GM18511 (cell line): ENCODE data around the gene MAB21L2.

Source experiments
- ATAC-seq: cut with Tn5 transposase; IDR thresholded peaks from one replicate; pipeline ENCODE4 v1.9.1; 2021; ENCODE audit warnings: mild to moderate bottlenecking, moderate library complexity; ENCODE audit not compliant: unreplicated experiment

MAB21L2 gene

DNA sequence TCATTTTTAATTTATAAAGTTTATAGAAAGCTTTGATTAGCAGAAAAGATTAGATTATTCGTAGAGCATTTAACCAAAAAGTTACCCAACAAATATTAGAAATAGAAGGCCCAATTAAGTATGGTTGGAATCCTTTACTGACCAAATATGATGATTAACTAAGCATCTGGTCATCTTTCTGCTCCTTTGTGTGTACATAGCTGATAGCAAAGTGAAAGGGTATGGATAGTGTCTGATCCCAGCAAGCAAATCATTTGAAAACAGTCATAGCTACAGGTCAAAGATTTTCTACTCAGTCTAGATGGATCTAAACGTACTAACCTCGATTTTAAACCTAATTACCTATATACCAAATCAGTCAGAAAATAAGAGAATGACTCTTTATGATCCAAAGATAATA, 7.3 kb upstream of the MAB21L2 start:
- ATAC-seq: no peak

DNA sequence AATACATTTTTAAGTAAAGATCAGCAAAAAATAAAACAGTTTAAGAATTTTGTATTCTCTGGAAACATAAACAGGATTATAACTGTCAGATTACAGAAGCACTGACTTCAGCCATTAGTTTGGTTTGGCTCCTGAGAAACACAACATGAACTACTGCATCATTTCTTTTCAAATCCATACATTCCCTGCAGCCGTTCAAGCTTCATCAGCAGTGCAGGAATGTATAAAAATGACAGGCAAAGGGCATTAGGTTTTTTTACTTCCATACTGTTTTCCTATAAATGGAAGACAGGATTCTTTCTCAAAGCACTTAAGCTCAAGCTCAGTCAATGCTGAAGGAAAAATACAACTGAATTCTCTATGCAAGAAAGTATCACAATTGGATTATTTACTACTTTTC, 4.2 kb upstream of the MAB21L2 start:
- no peak for ATAC-seq

DNA sequence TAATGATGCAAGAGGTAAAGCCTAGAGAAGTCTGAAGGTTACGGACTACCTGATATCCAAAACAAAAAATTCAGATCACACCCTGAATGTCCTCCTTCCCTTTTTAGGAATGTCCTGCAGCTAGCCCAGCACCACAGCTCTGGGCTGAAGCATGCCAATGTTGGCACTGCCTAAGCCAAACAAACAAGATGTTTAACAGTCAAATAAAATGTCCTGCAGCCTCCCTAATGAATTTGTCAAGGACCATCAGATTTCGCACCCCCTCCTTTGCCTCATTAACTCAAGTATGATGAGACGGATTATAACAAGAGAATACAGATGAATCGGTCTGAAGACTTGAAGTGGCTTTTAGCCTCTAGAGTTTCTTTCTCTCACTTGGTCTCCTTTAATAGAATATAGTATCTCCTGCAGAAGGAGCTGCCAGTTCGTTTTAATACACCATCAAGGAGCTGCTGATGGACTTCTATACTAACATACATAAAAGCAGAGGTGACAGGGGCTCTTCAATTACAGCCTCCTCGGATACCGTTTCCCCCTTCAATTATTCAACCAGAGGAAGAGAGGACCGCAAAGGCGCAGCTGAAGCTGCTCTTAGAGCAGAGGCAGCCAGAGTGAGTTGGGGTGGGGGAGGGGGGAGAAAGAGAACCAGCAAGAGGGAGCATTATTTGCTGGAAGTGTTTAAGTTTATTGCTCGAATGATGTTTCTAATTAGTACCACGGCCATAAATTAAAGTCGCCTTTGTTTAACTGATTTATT, 3.0 kb upstream of the MAB21L2 start:
- ATAC-seq: no peak

DNA sequence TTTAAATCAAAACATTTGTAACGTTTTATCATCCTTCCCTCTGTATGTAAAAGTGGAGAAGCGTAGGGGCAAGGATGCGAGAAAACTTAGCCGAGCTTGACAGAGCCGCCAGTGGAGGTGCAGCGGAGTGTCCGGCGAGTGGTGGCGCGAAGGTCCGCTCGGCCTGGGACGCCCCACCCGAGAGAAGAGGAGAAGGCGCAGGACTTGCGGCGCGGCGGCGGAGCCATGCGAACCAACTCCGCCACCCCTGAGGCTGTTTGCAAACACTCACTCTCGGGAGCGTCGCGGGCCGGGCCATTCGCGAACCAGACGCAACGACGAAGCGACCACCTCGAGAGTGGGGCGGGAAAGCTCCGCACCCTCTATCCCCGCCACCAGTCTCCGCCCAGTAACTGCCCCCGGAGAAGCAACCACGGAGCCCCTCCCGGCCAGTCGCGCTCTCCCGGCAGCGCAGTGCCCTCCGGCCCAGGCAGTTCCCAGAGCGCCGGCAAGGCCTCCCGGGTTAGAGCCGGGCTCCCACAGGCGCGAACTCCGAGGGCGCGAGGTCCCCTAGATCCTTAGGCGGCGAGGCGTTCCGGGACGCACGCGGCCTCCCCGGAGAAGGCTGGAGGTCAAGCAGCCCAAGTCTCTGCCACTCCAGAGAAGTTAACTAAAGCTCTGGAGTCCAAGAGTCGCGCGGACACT, 2.3 kb upstream of the MAB21L2 start:
- ATAC-seq: no peak

DNA sequence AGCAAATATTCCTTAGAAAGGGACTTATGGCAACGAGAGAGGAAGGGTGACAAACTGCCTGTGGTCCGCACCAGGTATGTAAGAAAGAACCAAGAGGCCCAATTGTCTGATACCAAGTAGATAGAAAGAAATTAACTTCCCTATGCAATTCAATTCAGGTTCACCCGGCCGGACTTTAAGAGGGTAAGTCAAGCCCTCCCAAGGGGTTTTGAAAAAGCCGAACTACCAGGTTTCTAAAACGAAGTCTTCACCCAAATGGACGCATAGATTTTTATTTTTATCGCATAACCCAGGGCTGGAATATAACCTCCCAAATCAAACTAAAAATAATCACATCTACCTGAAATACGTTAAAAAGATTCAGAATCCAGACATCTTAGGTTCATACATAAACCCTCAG, 1.6 kb upstream of the MAB21L2 start:
- ATAC-seq: no peak

DNA sequence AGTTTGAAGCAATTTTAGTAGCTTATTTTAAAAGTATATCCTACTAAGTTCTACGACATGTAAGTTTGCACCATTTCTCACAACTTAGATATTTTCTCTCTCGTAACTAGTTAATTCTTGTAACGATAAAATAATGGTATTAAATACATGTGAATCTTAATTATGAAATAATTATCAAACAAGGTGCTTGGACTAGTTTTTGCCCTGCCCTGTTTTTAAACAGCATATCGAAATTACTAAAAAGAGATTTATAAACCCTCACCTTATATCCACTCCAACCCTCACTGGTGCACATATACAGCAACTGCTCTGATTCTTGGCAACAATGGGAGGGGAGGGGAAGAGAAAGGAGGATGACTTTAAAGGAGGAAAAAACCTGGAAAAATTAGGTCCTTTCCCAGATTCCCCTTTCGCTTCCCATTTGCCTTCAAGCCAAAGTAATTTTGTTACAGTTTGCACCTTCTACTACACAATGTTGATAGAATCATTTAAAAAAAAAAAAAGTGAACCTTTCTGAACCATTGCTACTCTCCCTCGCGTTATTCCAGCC, 820 bp upstream of the MAB21L2 start:
- ATAC-seq: no peak

DNA sequence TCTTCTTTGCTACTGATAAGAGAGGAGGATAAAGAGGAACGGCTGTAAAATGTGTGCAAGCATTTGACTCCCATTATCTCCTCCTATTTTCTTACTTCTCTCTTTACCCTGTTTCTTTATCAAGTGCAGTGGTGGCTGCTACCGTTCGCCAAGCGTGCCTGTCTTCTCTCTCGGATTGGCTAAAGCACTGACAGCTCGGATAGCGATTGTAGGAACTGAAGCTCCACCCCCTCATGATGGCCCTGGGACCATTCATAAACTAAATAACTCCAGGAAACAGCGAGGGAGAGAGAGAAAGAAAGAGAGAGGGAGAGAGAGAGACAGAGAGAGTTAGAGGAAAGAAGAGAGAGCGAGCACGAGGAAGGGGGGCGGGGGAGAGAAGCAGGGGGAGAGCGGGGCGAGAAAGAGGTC, 305 bp upstream of the MAB21L2 start:
- no peak for ATAC-seq

DNA sequence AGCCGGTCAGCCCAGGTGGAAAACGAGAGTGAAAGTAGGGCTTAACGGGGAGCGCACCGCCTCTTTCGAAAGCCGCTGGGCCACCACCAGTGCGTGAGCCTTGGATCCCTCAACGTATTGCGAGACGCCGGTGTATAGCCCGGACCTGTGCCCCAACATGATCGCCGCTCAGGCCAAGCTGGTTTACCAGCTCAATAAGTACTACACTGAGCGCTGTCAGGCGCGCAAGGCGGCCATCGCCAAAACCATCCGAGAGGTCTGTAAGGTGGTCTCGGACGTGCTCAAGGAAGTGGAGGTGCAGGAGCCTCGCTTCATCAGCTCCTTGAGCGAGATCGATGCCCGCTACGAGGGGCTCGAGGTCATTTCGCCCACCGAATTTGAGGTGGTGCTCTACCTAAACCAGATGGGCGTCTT, 929 bp downstream of the MAB21L2 start:
- ATAC-seq: no peak

DNA sequence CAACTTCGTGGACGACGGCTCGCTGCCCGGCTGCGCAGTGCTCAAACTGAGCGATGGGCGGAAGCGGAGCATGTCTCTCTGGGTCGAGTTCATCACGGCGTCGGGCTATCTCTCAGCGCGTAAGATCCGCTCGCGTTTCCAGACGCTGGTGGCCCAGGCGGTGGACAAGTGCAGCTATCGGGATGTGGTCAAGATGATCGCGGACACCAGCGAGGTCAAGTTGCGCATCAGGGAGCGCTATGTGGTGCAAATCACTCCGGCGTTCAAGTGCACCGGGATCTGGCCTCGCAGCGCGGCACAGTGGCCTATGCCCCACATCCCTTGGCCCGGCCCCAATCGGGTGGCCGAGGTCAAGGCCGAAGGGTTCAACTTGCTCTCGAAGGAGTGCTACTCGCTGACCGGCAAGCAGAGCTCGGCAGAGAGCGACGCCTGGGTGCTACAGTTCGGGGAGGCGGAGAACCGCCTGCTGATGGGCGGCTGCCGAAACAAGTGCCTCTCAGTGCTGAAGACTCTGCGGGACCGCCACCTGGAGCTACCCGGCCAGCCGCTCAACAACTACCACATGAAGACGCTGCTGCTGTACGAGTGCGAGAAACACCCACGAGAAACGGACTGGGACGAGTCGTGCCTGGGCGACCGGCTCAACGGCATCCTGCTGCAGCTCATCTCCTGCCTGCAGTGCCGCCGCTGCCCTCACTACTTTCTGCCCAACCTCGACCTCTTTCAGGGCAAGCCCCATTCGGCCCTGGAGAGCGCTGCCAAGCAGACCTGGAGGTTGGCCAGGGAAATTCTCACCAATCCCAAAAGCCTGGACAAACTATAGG, 1.5 kb downstream of the MAB21L2 start:
- no peak for ATAC-seq

DNA sequence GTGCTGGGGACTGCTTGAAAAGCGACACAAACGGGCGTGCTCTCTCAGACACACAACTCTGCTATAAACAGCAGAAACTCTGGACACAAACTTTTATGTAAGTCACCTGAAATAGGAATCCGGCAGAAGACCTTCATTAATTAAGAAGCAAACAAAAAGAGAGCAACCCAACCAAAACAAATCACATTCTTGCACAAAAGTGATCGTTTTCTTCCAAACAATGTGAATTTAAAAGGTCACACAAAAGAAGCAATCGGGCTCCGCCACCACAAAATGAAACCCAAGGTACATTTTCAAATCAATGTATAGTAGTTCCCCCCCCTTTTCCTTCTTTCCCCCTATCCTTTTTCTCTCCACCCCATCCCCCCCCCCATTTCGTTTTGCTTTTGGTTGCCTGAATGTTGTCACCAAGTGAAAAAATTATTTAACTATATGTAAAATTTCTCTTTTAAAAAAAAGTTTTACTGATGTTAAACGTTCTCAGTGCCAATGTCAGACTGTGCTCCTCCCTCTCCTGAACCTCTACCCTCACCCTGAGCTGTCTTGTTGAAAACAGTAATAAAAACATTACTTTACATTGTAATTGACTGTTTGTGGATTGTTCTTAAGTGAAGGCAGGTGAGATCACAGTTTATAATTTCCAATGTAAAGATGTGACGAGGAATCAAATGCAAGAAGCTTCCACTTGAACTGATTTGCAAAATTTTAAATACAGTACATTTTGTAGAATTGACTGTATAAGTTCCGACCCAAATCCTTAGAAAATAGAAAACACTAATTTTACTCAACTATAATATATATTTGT, 2.4 kb downstream of the MAB21L2 start:
- no peak for ATAC-seq

DNA sequence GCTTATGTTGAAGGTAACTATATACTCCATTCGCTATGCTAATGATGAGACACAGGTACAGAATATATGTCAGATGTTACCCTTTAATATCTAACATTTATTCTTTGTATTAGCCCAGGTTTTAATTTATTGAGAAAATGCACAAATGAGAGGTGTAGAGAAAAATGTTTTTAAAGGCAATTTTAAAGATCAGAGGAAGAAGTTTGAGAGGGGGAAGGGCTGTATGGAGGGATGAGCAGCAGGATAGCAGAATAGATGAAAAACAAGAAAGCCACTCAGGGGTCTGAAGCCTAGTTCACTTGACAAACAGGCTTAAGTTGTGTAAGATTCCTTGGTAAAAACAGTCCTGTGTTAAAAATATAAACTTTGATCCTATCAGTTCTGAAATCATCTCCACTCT, 3.7 kb downstream of the MAB21L2 start:
- no peak for ATAC-seq

DNA sequence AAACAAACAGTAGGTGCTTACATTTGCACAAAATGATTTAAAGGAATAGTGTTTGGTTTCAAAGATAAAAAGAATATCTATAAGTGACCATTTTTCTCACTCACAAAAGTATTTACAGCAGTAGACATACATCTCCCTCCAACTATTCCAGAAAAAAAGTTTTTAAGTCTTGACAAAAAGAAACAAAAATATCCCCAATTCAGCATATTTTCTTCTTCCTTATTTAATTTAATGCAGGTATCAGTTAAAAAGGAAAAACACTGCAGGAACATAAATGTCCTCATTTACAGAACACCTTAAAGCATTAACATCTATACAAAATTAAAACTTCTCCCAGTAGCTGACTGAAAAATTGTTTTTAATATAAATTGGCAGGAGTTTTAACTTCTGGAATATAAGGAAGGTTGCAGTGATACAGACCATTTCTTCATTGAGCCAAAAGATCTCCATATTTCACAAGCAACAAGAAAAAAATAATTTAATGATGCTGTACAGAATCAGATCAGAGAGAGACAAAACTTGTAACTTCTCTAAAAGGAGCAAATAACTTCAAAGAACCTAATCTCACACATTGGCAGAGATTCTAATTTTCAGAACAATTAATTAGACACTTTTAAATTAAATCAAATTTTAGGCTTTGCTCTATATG, 4.3 kb downstream of the MAB21L2 start:
- no peak for ATAC-seq

DNA sequence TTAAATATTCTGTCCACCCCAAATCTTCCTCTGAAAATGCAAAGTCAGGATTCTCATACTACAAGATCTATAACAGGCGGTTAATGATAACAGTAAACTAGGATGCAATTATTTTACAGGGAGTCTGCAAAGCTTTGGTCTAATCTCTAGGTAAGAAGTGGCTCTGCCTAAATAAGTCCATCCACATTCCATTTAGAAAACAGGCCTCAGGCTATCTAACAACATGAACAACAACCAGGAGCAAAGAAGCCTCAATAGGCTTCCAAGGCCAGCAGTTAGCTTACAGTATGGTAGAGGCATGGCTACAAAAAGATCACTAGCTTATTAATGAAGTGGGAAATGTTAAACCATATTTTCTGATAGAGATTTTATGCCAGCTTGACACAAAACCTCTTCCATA, 6.4 kb downstream of the MAB21L2 start:
- ATAC-seq: no peak

DNA sequence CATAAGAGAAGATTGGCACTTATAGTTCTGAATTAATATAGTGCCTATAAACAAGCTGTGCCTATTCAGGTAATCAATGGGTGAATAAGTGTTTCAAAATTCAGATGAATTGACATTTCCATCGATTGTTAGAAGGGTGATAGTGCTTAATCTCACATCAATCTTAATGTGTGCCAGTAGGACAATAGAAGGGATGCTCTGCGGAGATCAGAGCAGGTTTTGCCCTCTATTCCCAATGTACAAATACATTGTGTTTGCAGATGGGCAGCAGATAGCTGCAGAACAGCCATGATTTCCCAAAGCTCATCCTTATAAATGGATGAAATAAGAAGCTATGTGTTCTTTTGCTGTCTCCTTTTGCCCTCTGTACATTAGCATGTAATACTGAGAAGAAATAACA, 7.2 kb downstream of the MAB21L2 start:
- no peak for ATAC-seq

DNA sequence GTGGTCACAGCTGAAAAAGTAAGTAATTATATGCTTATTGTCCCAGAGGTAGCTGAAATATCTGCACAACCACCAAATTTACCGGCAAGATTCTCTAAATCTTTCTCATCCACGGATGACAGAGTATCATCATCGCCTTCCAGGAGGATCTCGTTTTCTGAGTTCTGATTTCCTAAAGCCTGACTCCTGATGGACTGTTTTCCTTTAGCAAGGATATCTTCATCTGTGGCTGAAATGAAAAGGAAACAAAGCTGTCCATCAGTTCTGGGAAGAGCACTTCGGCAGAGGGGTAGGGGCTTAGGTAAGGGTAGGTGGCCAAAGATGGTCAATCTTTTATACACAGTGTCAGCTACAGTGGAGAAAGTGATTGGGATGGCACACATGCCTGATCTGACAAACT, 8.7 kb downstream of the MAB21L2 start:
- ATAC-seq: no peak

DNA sequence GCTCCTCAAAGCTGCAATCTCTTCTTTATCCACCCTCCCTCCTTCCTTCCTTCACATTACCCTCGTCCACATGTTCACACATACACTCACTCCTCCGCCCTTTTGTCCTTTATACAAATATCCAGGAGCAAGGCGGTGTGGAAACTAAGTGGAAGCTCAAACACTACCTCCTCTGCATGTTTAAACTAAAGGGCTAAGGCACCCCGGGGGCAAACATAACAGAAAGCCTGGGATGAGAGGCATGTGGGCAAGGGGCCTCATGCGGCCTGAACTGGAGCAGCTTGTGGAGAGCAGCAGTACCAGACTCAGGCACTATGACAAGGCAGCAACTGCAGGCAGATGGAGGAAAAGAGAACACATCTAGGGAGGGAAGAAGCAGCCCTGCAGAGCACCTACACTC, 9.5 kb downstream of the MAB21L2 start:
- no peak for ATAC-seq

DNA sequence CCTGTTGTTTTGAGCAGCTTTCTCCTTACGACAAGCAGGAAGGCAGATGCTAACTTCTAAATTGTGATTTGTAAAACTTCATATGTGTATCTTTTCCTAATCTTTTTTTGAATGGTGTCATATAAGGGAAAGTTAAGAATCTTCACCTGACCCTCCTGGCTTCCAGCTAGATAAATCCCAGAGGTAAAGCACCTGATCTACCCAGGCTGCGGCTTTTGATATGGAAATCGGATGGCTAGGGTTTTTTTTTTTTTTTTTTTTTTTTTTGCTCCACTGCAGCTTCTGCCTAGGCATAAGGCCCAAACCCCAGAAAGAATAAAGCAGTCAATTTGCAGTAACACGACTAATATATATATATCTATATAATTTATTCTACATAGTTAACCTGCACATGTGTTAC, 10.0 kb downstream of the MAB21L2 start:
- ATAC-seq: no peak

DNA sequence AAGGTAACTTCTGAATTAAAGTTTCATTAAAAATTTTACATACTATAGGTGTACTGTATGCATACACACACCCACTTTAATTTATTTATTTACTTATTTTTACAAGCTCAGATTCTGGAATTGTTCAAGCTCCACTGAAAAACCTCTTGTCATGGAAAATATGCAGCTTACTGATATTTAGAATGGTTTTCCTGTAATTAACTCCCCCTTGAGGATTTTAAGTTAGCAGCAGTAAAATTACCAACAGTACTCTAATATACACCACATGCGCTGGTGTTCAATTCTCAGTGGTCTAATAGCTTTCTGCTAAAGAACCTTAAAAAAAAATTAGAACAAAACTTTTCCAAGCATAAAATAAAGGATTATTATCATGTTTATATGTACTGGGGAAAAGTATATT, 12.0 kb downstream of the MAB21L2 start:
- no peak for ATAC-seq

DNA sequence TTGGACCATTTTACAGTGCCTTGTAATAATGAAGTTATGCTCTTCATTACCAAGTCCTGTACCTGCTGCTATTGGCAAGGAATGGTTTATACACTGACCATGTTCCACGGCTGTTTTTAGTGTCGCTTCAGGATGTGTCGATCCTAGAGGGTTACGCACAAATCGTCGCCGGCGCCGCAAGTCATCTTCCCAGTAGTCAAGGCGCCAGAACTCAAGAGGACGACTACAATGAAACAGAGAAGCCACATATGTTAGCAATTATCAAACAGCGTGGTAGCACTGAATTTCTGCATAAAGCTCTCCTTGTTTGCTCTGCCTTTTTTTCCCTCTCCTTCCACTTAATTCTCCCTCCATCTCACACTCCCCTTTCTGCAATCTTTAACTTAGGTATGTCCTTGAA, 17.0 kb downstream of the MAB21L2 start:
- no peak for ATAC-seq

DNA sequence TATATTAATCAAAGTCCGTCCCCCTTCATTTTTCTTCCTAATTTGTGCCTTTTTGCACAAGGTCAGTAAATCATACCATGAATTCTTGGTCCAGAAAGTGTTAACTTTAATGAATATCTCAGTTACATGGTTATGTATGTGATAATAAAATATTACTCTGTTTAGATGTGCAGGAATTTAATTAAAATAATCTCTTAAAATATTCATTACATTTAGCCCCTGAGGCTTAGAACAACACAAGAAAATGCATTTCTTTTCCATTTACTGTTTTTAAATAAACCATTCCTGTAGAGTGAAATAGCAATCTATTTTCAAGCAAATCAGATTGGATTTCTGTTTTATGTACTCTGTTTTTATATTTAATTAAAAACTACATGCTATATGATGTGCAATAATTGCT, 17.6 kb downstream of the MAB21L2 start:
- ATAC-seq: no peak
